OCI-M1 (cell line): ENCODE results near the gene ZNF785.
A peak's percentile ranks its signal among the peaks of the same experiment; 100 is the strongest.
"Not testable (repeated sequence)": the region's sequence is repeated elsewhere in the genome, so short reads cannot be mapped to it uniquely, and the experiment has no call there.

Experiments
- DNase-seq: peaks from one replicate; lab custom pipeline; 2025; lab: John Stamatoyannopoulos, UW

ZNF785 gene

GRCh38 chr16:30539986-30540526 lies 45.4 kb downstream of the ZNF785 start:
- not testable (repeated sequence) for DNase-seq

GRCh38 chr16:30539000-30539964 lies 46.2 kb downstream of the ZNF785 start:
- no peak for DNase-seq

GRCh38 chr16:30536391-30537024 lies 49.0 kb downstream of the ZNF785 start:
- DNase-seq = not testable (repeated sequence)

- DNase-seq = peak; percentile 93
These were observed 49.7 kb downstream of the ZNF785 start for GRCh38 chr16:30535777-30536190.

GRCh38 chr16:30535106-30535776 lies 50.3 kb downstream of the ZNF785 start:
- no peak for DNase-seq

- peak; percentile 97 for DNase-seq
These were observed 51.0 kb downstream of the ZNF785 start, which contains the start of gene ZNF747 for GRCh38 chr16:30534368-30535105. Gene ZNF747, minus strand, starts transcription at chr16:30534858. Its CDS starts 179 bp downstream, at chr16:30534679.

- peak; percentile 61 for DNase-seq
These were observed 51.6 kb downstream of the ZNF785 start for GRCh38 chr16:30533748-30534367.

GRCh38 chr16:30533146-30533522 lies 52.4 kb downstream of the ZNF785 start:
- no peak for DNase-seq

GRCh38 chr16:30532285-30533145 lies 53.0 kb downstream of the ZNF785 start:
- DNase-seq = no peak
